T-cell (primary cell): Measurements from ENCODE around the gene CPNE4. TPM values are rescaled to one million over a fixed set of nuclear protein-coding genes. Genes with fewer than 3 reads are reported as not detected.

ENCODE experiments used
- ATAC-seq, 4 experiments: fragments of 200-7000 bp in 3 of 4; fragments of 150-1000 bp in 1 of 4; cut with Tn5 transposase; replicated peaks in 1 of 4; 1 replicate in 3 of 4; 2 replicates in 1 of 4; pipeline ENCODE4 v1.10.0; 2021; ENCODE audit warnings: moderate library complexity in 3 of 4, mild to moderate bottlenecking in 2 of 4, moderate number of reproducible peaks in 1 of 4
- CTCF ChIA-PET, 2 donors: fragments of 300-600 bp; sonication (Branson Sonifier 250); formaldehyde crosslinking; loops; one replicate each; lab custom pipeline; 2022; ENCODE audit warnings: antibody characterized with exemption in 2 of 2; lab: Charles Lee
- POLR2A ChIA-PET, 2 donors: fragments of 300-600 bp; sonication (Branson Sonifier 250); formaldehyde crosslinking; loops; one replicate each; lab custom pipeline; 2022; ENCODE audit warnings: antibody characterized with exemption in 2 of 2; lab: Charles Lee
- DNase-seq, 35 experiments: peaks; one replicate each; pipeline versions ENCODE4 v3.0.0 to v3.0.0-alpha.2; 2013 to 2023
- H3K27ac ChIP-seq: one replicate; pipeline ENCODE4 v1.5.1; 2013; ENCODE audit warnings: low read length
- H3K27me3 ChIP-seq, 2 experiments: replicated peaks in 1 of 2; 1 replicate in 1 of 2; 2 replicates in 1 of 2; pipeline versions ENCODE4 v1.6.1 to v1.7.0; 2013; ENCODE audit warnings: low read length in 1 of 2, mixed read lengths in 1 of 2; ENCODE audit not compliant: control insufficient read depth in 2 of 2, insufficient read depth in 2 of 2; ENCODE audit errors: extremely low read depth in 1 of 2
- H3K36me3 ChIP-seq, 2 donors: 1 replicate in 1 of 2; 2 replicates in 1 of 2; pipeline versions ENCODE4 v1.6.1 to v1.7.0; 2013; ENCODE audit warnings: low read length in 1 of 2; ENCODE audit not compliant: control insufficient read depth in 2 of 2, insufficient read depth in 1 of 2; ENCODE audit errors: extremely low read depth in 1 of 2
- H3K4me1 ChIP-seq, 2 experiments: 1 replicate in 1 of 2; 2 replicates in 1 of 2; pipeline versions ENCODE4 v1.6.1 to v1.7.0; 2013; ENCODE audit warnings: low read length in 2 of 2, mixed read lengths in 1 of 2; ENCODE audit not compliant: insufficient read depth in 2 of 2, control insufficient read depth in 1 of 2; ENCODE audit errors: extremely low read depth in 1 of 2
- H3K4me3 ChIP-seq, 2 donors: 1 replicate in 1 of 2; 2 replicates in 1 of 2; pipeline versions ENCODE4 v1.5.1 to v1.7.0; 2013; ENCODE audit warnings: mild to moderate bottlenecking in 2 of 2, low read length in 1 of 2, moderate library complexity in 1 of 2; ENCODE audit not compliant: control insufficient read depth in 1 of 2; ENCODE audit errors: extremely low read depth in 1 of 2
- H3K9me3 ChIP-seq: 2 replicates; pipeline ENCODE4 v1.7.0; 2013
- H3K27ac Mint-ChIP-seq, 2 donors: one replicate each; pipeline ENCODE4 v1.8.0; 2020 to 2021; ENCODE audit warnings: mild to moderate bottlenecking in 2 of 2, mixed read lengths in 2 of 2
- H3K27me3 Mint-ChIP-seq, 2 donors: one replicate each; pipeline ENCODE4 v1.8.0; 2021 to 2022; ENCODE audit warnings: mixed read lengths in 2 of 2
- H3K36me3 Mint-ChIP-seq: one replicate; pipeline ENCODE4 v1.8.0; 2021; ENCODE audit warnings: mixed read lengths
- H3K4me1 Mint-ChIP-seq, 3 donors: one replicate each; pipeline ENCODE4 v1.8.0; 2020 to 2022; ENCODE audit warnings: mixed read lengths in 3 of 3, mild to moderate bottlenecking in 1 of 3
- H3K4me3 Mint-ChIP-seq, 3 donors: one replicate each; pipeline ENCODE4 v1.8.0; 2020 to 2022; ENCODE audit warnings: mild to moderate bottlenecking in 3 of 3, mixed read lengths in 3 of 3, moderate library complexity in 3 of 3
- H3K9me3 Mint-ChIP-seq, 3 donors: one replicate each; pipeline ENCODE4 v1.8.0; 2020 to 2022; ENCODE audit warnings: mixed read lengths in 3 of 3
- WGBS: methylation state at CpG from one replicate; pipeline ENCODE4 v1.1.5; 2013; ENCODE audit warnings: missing lambda C conversion rate; ENCODE audit not compliant: insufficient coverage; 5-methylcytosine and 5-hydroxymethylcytosine counted together
- total RNA-seq, 35 experiments: library from RNA in 6 of 35; stranded (reverse) in 6 of 35; fragments of 120-200 nt in 1 of 35; gene quantifications; one replicate each; pipeline versions ENCODE4 v1.2.1 to v1.2.4 and lab custom pipeline; 2013 to 2026

Gene CPNE4
- total RNA-seq, 5 donors from 2014 or later (not counting 1 experiment from before 2014, with no cell fraction given), result not detected

GRCh38 chr3:131925571-131925970, 109.2 kb downstream of the CPNE4 start:
- Histone ChIP-seq H3K27me3 (no peaks in the 10 kb centered on the region), H3K36me3 (no peaks in the 10 kb centered on the region), H3K4me3 (no peak overlapping the region), H3K9me3 (no peaks in the 10 kb centered on the region), H3K27ac (no peak overlapping the region), H3K4me1 (no peaks in the 10 kb centered on the region)
- Mint-ChIP-seq H3K27ac (no peak overlapping the region), H3K9me3 (peaks cover 0 to 6% (median 0%) of the 10 kb centered on the region in 3 donors), H3K36me3 (no peaks in the 10 kb centered on the region), H3K4me1 (no peaks in the 10 kb centered on the region), H3K27me3 (peaks cover 0 to 9% of the 10 kb centered on the region in 2 donors), H3K4me3 (no peak overlapping the region)
- no peak for ATAC-seq
- POLR2A ChIA-PET, result no interaction called here
- DNase-seq, result no peak
- CTCF ChIA-PET, result no interaction called here
- no CpG with 5 or more reads among the region's 1 CpG for WGBS

- no peaks in the 10 kb centered on the region for H3K9me3 ChIP-seq
- CTCF ChIA-PET, result no interaction called here
- ATAC-seq (no peak), DNase-seq (no peak)
- no CpG with 5 or more reads among the region's 1 CpG for WGBS
- no peaks in the 10 kb centered on the region for H3K27me3 ChIP-seq
- no peak overlapping the region for H3K27ac Mint-ChIP-seq
- POLR2A ChIA-PET, result no interaction called here
- H3K36me3 ChIP-seq, result no peaks in the 10 kb centered on the region
- peaks cover 0 to 6% (median 0%) of the 10 kb centered on the region in 3 donors for H3K9me3 Mint-ChIP-seq
- H3K27ac ChIP-seq, result no peak overlapping the region
- no peak overlapping the region for H3K4me3 Mint-ChIP-seq
- peaks cover 0 to 12% of the 10 kb centered on the region in 2 donors for H3K27me3 Mint-ChIP-seq
- no peaks in the 10 kb centered on the region for H3K4me1 ChIP-seq
- no peak overlapping the region for H3K4me3 ChIP-seq
- H3K4me1 Mint-ChIP-seq, result no peaks in the 10 kb centered on the region
- no peaks in the 10 kb centered on the region for H3K36me3 Mint-ChIP-seq
Observed at GRCh38 chr3:131922356-131922755, 112.5 kb downstream of the CPNE4 start.

- no peaks in the 10 kb centered on the region for H3K27me3 ChIP-seq
- Mint-ChIP-seq H3K36me3 (no peaks in the 10 kb centered on the region), H3K27ac (no peak overlapping the region), H3K27me3 (peaks cover 2 to 8% of the 10 kb centered on the region in 2 donors), H3K4me3 (no peak overlapping the region), H3K9me3 (peaks cover 0 to 3% (median 0%) of the 10 kb centered on the region in 3 donors), H3K4me1 (no peaks in the 10 kb centered on the region)
- H3K4me1 ChIP-seq, result no peaks in the 10 kb centered on the region
- DNase-seq (no peak), ATAC-seq (no peak)
- H3K9me3 ChIP-seq, result no peaks in the 10 kb centered on the region
- no peak overlapping the region for H3K27ac ChIP-seq
- no peak overlapping the region for H3K4me3 ChIP-seq
- H3K36me3 ChIP-seq, result no peaks in the 10 kb centered on the region
- ChIA-PET CTCF (no interaction called here), POLR2A (no interaction called here)
- WGBS, result 57% methylated on average over 3 of the region's 3 CpGs
Observed at GRCh38 chr3:131917006-131917405, 117.8 kb downstream of the CPNE4 start.

- no peaks in the 10 kb centered on the region for H3K36me3 ChIP-seq
- Mint-ChIP-seq H3K9me3 (no peaks in the 10 kb centered on the region), H3K4me1 (no peaks in the 10 kb centered on the region), H3K27ac (no peak overlapping the region), H3K27me3 (peaks cover 3 to 11% of the 10 kb centered on the region in 2 donors), H3K4me3 (no peak overlapping the region), H3K36me3 (no peaks in the 10 kb centered on the region)
- no peaks in the 10 kb centered on the region for H3K9me3 ChIP-seq
- no peaks in the 10 kb centered on the region for H3K27me3 ChIP-seq
- ATAC-seq (no peak), DNase-seq (no peak)
- H3K4me3 ChIP-seq, result no peak overlapping the region
- ChIA-PET CTCF (no interaction called here), POLR2A (no interaction called here)
- WGBS, result no CpG with 5 or more reads among the region's 1 CpG
- no peak overlapping the region for H3K27ac ChIP-seq
- H3K4me1 ChIP-seq, result no peaks in the 10 kb centered on the region
Observed at GRCh38 chr3:131914090-131914691, 120.6 kb downstream of the CPNE4 start.

- Mint-ChIP-seq H3K27ac (no peak overlapping the region), H3K36me3 (no peaks in the 10 kb centered on the region), H3K27me3 (peaks cover 3 to 7% of the 10 kb centered on the region in 2 donors), H3K4me3 (no peak overlapping the region), H3K4me1 (no peaks in the 10 kb centered on the region), H3K9me3 (no peaks in the 10 kb centered on the region)
- Histone ChIP-seq H3K4me3 (no peak overlapping the region), H3K27ac (no peak overlapping the region), H3K4me1 (no peaks in the 10 kb centered on the region), H3K36me3 (no peaks in the 10 kb centered on the region), H3K27me3 (no peaks in the 10 kb centered on the region), H3K9me3 (no peaks in the 10 kb centered on the region)
- ChIA-PET POLR2A (no interaction called here), CTCF (no interaction called here)
- WGBS, result no CpG with 5 or more reads among the region's 2 CpGs
- no peak for ATAC-seq
- no peak for DNase-seq
Observed at GRCh38 chr3:131912255-131912654, 122.6 kb downstream of the CPNE4 start.

GRCh38 chr3:131907796-131908195, 127.0 kb downstream of the CPNE4 start:
- no peaks in the 10 kb centered on the region for H3K9me3 Mint-ChIP-seq
- no CpG with 5 or more reads among the region's 1 CpG for WGBS
- H3K27me3 ChIP-seq, result no peaks in the 10 kb centered on the region
- H3K4me1 ChIP-seq, result no peaks in the 10 kb centered on the region
- H3K27ac ChIP-seq, result no peak overlapping the region
- no peak for ATAC-seq
- ChIA-PET POLR2A (no interaction called here), CTCF (no interaction called here)
- no peaks in the 10 kb centered on the region for H3K36me3 ChIP-seq
- H3K27me3 Mint-ChIP-seq, result peaks cover 1 to 3% of the 10 kb centered on the region in 2 donors
- H3K4me3 Mint-ChIP-seq, result no peak overlapping the region
- no peak overlapping the region for H3K4me3 ChIP-seq
- no peak overlapping the region for H3K27ac Mint-ChIP-seq
- no peaks in the 10 kb centered on the region for H3K36me3 Mint-ChIP-seq
- no peaks in the 10 kb centered on the region for H3K4me1 Mint-ChIP-seq
- DNase-seq, result no peak
- no peaks in the 10 kb centered on the region for H3K9me3 ChIP-seq

- POLR2A ChIA-PET, result no interaction called here
Observed at GRCh38 chr3:131903988-131904415, 130.8 kb downstream of the CPNE4 start.

More at GRCh38 chr3:131903988-131904415, 130.8 kb downstream of the CPNE4 start:
- 96% methylated on average over 2 of the region's 4 CpGs for WGBS
- Histone ChIP-seq H3K36me3 (no peaks in the 10 kb centered on the region), H3K27me3 (no peaks in the 10 kb centered on the region), H3K4me1 (no peaks in the 10 kb centered on the region), H3K4me3 (no peak overlapping the region), H3K9me3 (no peaks in the 10 kb centered on the region), H3K27ac (no peak overlapping the region)
- Mint-ChIP-seq H3K9me3 (no peaks in the 10 kb centered on the region), H3K27ac (no peak overlapping the region), H3K36me3 (no peaks in the 10 kb centered on the region), H3K27me3 (no peaks in the 10 kb centered on the region), H3K4me3 (no peak overlapping the region), H3K4me1 (no peaks in the 10 kb centered on the region)
- DNase-seq (no peak), ATAC-seq (no peak)
- CTCF ChIA-PET, result no interaction called here
